ENCODE data around the gene HUS1B.

DNA sequence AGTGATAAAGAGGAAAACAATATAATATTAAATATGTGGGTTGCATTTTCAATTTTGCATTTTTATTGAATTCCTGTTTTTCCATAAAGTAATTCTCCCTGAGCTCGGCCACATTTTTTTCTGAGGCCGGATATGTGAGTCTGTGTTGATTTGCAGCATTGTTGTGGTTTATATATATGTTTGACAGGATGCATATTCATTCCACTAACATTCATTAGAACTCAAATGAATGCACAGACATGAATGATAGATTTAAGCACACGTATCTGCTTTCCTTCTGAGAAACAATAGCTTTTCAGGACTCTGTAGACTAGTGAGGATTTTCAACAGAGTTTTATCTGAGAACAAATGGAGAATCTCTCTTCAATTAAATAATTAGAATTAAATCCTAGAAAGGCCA lies 46.7 kb upstream of the HUS1B start:
- TF ChIP-seq, protein P1, sequence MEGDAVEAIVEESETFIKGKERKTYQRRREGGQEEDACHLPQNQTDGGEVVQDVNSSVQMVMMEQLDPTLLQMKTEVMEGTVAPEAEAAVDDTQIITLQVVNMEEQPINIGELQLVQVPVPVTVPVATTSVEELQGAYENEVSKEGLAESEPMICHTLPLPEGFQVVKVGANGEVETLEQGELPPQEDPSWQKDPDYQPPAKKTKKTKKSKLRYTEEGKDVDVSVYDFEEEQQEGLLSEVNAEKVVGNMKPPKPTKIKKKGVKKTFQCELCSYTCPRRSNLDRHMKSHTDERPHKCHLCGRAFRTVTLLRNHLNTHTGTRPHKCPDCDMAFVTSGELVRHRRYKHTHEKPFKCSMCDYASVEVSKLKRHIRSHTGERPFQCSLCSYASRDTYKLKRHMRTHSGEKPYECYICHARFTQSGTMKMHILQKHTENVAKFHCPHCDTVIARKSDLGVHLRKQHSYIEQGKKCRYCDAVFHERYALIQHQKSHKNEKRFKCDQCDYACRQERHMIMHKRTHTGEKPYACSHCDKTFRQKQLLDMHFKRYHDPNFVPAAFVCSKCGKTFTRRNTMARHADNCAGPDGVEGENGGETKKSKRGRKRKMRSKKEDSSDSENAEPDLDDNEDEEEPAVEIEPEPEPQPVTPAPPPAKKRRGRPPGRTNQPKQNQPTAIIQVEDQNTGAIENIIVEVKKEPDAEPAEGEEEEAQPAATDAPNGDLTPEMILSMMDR (conservative IDR thresholded peaks at IDR 0.05), result no peak
- no peak for TF ChIP-seq ZFX (IDR thresholded peaks at IDR 0.05)
